Measurements from ENCODE around the gene COPS6.
A peak's percentile ranks its signal among the peaks of the same experiment; 100 is the strongest.

COPS6 gene

GRCh38 chr7:100088621-100089457, at the start of gene COPS6:
Gene COPS6 (plus strand): TSS chr7:100088969. CDS start chr7:100088991, 22 bp downstream.
- DNase-seq (ENCODE audit: low read depth): peak; percentile 77

GRCh38 chr7:100040575-100040974, 48.2 kb upstream of the COPS6 start:
- DNase-seq (ENCODE audit: low read depth): no peak

DNA sequence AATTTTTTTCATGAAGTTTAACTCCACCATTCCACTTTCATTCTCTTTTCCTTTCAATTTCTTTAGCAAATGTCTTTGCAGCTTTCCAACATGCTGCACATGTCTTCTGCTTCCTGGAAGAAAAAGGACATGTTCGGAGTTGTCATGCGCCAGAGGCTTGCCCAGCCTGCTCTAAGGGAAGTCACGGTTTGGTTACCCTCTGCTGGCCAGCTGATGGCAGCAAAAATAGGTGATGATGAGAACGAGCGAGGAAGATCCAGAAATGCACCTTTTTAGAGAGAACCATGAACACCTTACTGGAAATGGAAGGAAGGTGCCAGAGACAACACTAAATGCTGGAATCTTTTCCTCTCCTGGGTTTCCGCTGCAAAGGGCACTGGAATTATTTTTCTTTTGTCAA, 44.1 kb upstream of the COPS6 start:
- no peak for DNase-seq (ENCODE audit: low read depth)

- no peak for DNase-seq (ENCODE audit: low read depth)
Measured at GRCh38 chr7:100048680-100049079, 40.1 kb upstream of the COPS6 start.

- DNase-seq (ENCODE audit: low read depth): peak; percentile 75
Measured at GRCh38 chr7:100049441-100050291, 39.1 kb upstream of the COPS6 start, which contains the start of gene ZSCAN21. Gene ZSCAN21 (plus strand): TSS chr7:100049774. CDS start chr7:100057007, 7,233 bp downstream.

DNA sequence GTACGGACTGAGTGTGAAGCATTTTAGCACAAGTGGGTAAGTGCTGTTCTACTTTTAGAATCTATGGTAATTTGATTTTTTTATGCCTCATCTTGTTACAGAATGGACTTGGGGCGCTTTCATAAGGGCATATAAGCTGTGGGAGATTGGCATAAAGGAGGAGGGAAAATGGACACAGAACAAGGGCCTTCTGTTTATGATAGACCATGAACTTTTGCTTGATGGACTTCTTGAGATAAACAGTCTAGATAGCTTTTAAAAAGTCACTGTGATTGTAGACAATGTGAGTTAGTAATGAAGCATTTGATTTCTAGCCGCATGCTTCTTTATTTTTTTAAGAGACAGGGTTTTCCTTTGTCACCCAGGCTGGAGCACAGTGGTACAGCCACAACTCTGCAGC, 37.2 kb upstream of the COPS6 start:
- no peak for DNase-seq (ENCODE audit: low read depth)

DNA sequence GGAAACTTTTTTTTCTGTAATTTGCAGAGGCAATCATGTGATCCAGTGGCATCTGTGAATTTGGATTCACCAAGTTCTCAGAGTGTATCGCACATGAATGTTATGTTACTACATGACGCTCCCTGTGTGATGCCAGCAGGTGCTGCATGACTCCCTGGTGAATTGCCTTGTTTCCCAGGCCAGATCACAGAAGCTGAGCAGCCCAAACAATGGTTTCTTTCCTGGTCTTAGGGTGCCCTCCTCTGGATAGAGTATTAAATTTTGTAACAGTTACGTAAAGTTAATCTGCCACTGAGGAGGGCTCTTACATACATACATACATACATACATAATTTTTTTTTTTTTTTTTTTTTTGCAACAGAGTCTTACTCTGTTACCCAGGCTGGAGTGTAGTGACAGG, 35.6 kb upstream of the COPS6 start:
- no peak for DNase-seq (ENCODE audit: low read depth)

DNA sequence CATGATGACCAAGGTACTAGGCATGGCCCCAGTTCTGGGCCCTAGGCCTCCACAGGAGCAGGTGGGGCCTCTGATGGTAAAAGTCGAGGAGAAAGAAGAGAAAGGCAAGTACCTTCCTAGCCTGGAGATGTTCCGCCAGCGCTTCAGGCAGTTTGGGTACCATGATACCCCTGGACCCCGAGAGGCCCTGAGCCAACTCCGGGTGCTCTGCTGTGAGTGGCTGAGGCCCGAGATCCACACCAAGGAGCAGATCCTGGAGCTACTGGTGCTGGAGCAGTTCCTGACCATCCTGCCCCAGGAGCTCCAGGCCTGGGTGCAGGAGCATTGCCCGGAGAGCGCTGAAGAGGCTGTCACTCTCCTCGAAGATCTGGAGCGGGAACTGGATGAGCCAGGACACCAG, 31.8 kb upstream of the COPS6 start:
- no peak for DNase-seq (ENCODE audit: low read depth)

DNA sequence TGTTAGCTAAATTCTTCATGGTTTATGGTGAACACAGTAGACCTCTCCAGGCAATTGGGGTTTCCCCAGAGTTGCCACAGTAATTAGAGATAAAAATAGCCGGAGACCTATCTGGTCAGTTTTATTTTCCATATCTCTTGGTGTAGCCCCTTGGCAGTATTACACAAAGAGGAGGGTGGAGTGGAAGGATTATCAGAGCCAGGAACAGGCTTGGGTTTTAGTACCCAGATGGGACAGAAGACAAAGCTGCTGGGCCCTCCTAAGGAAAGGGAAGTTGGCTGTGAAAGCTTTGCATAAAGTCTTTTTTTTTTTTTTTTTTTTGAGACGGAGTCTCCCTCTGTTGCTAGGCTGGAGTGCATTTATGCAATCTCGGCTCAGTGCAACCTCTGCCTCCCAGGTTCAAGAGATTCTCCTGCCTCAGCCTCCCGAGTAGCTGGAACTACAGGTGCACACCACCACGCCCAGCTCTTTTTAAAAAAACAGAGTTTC, 29.5 kb upstream of the COPS6 start:
- no peak for DNase-seq (ENCODE audit: low read depth)

DNA sequence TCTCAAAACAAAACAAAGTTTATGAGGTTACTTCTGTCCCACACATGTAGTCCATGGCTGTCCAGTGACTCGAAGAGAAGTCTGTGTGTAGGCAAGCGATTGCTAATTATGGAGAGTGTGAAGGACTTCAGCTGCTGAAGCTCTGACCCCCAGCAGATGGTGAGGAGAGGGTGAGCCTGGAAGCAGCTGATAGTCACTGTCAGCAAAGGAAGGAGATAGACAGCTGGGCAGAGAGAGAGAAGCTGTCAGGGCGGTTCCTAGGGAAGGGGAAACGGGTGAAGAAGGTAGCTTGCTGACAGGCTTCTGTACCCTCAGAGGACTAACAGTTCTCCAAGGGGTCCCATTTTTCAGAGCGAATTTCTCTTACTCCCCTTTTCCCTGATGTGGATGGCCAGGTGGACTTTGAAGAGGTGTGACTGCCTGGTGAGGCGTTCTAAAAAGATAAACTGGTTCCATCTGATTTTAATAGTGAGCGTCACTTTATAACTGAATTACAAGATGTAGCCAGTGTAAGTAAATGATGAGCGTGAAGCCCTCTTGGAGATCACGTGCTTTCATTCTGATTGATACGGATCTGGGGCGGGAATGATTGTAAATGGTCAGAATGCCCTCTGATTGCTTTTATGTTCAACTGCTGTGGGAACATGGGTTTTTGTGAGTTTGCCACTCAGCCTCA, 27.1 kb upstream of the COPS6 start:
- DNase-seq (ENCODE audit: low read depth): no peak

DNA sequence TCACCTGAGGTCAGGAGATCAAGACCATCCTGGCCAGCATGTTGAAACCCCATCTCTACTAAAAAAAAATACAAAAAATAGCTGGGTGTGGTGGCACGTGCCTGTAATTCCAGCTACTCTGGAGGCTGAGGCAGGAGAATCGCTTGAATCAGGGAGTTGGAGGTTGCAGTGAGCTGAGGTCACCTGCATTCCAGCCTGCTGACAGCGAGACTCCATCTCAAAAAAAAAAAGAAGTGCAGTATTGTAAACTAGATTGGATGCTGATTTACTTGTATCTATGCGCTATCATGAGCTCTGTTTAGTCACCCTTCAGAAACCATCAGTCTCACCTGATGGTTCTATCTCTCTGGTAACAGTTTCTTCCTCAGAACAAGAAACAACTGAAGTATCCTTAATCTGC, 25.4 kb upstream of the COPS6 start:
- DNase-seq (ENCODE audit: low read depth): no peak

DNA sequence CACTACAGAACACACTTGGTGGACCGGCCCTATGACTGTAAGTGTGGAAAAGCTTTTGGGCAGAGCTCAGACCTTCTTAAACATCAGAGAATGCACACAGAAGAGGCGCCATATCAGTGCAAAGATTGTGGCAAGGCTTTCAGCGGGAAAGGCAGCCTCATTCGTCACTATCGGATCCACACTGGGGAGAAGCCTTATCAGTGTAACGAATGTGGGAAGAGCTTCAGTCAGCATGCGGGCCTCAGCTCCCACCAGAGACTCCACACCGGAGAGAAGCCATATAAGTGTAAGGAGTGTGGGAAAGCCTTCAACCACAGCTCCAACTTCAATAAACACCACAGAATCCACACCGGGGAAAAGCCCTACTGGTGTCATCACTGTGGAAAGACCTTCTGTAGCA, 24.6 kb upstream of the COPS6 start:
- no peak for DNase-seq (ENCODE audit: low read depth)

DNA sequence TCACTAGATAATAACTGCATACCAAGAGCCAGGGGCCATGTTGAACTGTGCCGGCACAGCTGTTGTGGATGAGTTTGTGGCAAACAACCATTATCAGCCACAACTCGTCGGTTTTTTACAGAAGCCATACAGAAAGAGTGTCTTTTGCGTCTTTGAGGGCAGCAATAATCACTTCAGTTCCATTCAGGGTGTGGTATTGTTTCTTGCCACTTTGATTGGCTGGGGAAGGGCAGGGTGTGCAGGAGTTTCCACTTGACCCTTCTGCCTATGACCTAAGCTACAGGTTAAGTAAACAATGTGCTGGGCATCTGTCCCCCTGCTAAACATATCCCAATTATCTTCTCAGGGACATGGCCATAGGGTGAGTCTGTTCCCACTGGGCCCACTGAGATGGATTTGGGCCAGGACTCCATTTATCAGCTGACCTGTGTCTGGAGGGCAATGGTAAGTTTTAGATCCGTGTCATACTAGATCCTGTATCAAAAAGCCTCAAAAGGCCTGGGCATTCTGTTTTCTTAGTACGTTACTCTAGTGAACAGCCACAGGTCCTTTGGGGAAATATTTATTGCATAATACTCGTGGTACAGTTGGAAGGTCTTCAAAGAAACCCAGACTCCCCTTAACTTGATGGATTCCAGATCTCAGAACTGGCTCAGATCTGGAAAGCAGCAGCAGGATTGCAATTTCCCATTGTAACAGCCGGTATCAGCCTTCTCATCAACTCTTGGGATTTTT, 23.1 kb upstream of the COPS6 start:
- DNase-seq (ENCODE audit: low read depth): no peak

DNA sequence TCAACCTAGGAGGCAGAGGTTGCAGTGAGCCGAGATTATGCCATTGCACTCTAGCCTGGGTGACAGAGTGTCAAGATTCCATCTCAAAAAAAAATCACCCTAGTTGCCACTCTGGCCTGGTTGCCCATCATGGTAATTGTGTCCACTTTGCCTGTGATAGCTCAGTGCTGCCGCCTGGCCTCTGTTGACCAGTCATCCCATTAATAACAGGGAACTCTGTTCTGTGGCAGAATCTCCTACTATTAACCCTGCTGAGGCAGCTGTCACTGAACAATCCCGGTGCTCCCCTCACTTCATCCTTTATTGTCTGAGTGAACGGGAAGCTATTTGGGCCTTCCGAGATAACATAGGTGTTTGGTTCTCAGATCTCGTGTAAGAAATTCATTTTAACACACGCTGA, 21.8 kb upstream of the COPS6 start:
- no peak for DNase-seq (ENCODE audit: low read depth)

GRCh38 chr7:100069991-100070390, 18.8 kb upstream of the COPS6 start:
- DNase-seq (ENCODE audit: low read depth): no peak

- no peak for DNase-seq (ENCODE audit: low read depth)
Measured at GRCh38 chr7:100071018-100071723, 17.6 kb upstream of the COPS6 start.

GRCh38 chr7:100072462-100072861, 16.3 kb upstream of the COPS6 start:
- DNase-seq (ENCODE audit: low read depth): no peak

- no peak for DNase-seq (ENCODE audit: low read depth)
Measured at GRCh38 chr7:100074841-100075240, 13.9 kb upstream of the COPS6 start.

GRCh38 chr7:100075418-100075817, 13.4 kb upstream of the COPS6 start:
- no peak for DNase-seq (ENCODE audit: low read depth)

GRCh38 chr7:100077205-100077604, 11.6 kb upstream of the COPS6 start:
- no peak for DNase-seq (ENCODE audit: low read depth)

DNA sequence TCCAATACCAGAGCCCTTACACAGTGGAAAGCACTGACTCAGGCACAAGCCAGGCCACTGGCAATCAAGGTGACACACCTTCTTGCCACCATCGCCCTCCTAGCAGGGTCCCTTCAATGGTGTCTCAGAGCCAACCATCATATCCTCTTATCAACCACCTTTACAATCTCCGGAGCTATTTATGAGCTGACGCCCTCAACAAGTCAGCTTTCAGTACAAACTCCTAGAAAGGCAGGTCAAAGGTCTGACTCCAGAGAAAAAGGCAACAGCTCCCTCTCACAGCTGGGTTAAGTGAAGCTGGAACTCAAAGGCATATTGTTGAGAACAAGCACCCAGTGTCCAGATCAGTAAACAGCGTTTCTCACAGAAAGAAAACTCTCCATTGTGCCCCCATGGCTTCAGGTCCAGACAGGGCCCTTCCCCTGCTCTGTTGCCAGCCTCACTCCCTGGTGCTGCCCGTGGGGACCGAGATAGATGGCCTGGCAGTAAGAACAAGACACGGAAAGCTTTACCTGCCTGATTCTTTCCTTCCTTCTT, 9.7 kb upstream of the COPS6 start:
- no peak for DNase-seq (ENCODE audit: low read depth)
